HL-60 (cell line): ENCODE data around the gene HBA2.

Source experiments
- CTCF ChIP-seq: IDR thresholded peaks from one replicate; pipeline ENCODE4 v1.5.1; 2011; ENCODE audit warnings: low read length, control low read depth, inconsistent platforms; ENCODE audit not compliant: insufficient read depth
- GABPA ChIP-seq: IDR thresholded peaks from 2 replicates; pipeline ENCODE4 v1.6.1; 2012; ENCODE audit warnings: low read depth
- POLR2AphosphoS5 ChIP-seq: IDR thresholded peaks from 2 replicates; pipeline ENCODE4 v1.6.1; 2012; ENCODE audit warnings: low read depth
- SPI1 ChIP-seq: IDR thresholded peaks from 2 replicates; pipeline ENCODE4 v1.6.1; 2012; ENCODE audit warnings: low read depth, mild to moderate bottlenecking, borderline replicate concordance

GRCh38 chr16:152141-153128 is 20.2 kb upstream of the HBA2 start, which contains the start of gene HBZ:
- TF ChIP-seq CTCF (no peak), SPI1 (no peak), POLR2AphosphoS5 (no peak), GABPA (no peak)
